ENCODE results near the gene INHBB.

- no peak for TF ChIP-seq CTCF (IDR thresholded peaks at IDR 0.05; ENCODE audit: low read length)
- TF ChIP-seq EZH2 (optimal IDR thresholded peaks at IDR 0.05; ENCODE audit: low read depth, low read length), result no peak
Measured at GRCh38 chr2:120344214-120344975, 1.5 kb upstream of the INHBB start.
